CD14-positive monocyte (primary cell): Measurements from ENCODE around the gene STK4. TPM values are rescaled to one million over a fixed set of nuclear protein-coding genes. Genes with fewer than 3 reads are reported as not detected.
A peak's percentile ranks its signal among the peaks of the same experiment; 100 is the strongest.

ENCODE experiments used
- DNase-seq, 3 donors: peaks; one replicate each; pipeline ENCODE4 v3.0.0-alpha.2; 2011 to 2022
- H2AFZ ChIP-seq: 2 replicates; pipeline ENCODE4 v1.6.0; 2012; ENCODE audit warnings: mild to moderate bottlenecking, low read depth, low read length, inconsistent platforms; ENCODE audit not compliant: insufficient read depth, poor library complexity, severe bottlenecking
- H3K27ac ChIP-seq, 2 donors: 1 replicate in 1 of 2; 2 replicates in 1 of 2; pipeline ENCODE4 v1.5.1; 2012 to 2013; ENCODE audit warnings: low read length in 2 of 2, control low read depth in 1 of 2, inconsistent platforms in 1 of 2, low read depth in 1 of 2, mild to moderate bottlenecking in 1 of 2
- H3K27me3 ChIP-seq, 2 donors: one replicate each; pipeline versions ENCODE4 v1.6.0 to v1.6.1; 2011 to 2013; ENCODE audit warnings: low read length in 2 of 2; ENCODE audit not compliant: control insufficient read depth in 2 of 2, insufficient read depth in 2 of 2
- H3K36me3 ChIP-seq, 2 donors: replicated peaks in 1 of 2; 1 replicate in 1 of 2; 2 replicates in 1 of 2; pipeline versions ENCODE4 v1.5.1 to v1.6.1; 2012 to 2013; ENCODE audit warnings: low read length in 2 of 2, control low read depth in 1 of 2, inconsistent platforms in 1 of 2, mild to moderate bottlenecking in 1 of 2; ENCODE audit not compliant: insufficient read depth in 2 of 2, control insufficient read depth in 1 of 2
- H3K4me1 ChIP-seq, 2 donors: 1 replicate in 1 of 2; 2 replicates in 1 of 2; pipeline versions ENCODE4 v1.5.1 to v1.6.1; 2012 to 2013; ENCODE audit warnings: low read length in 2 of 2, control low read depth in 1 of 2, inconsistent platforms in 1 of 2, mild to moderate bottlenecking in 1 of 2, moderate library complexity in 1 of 2; ENCODE audit not compliant: insufficient read depth in 2 of 2, control insufficient read depth in 1 of 2
- H3K4me2 ChIP-seq: replicated peaks from 2 replicates; pipeline ENCODE3; 2012; ENCODE audit warnings: low read length, moderate library complexity, mild to moderate bottlenecking; ENCODE audit not compliant: poor library complexity, severe bottlenecking; ENCODE audit errors: extremely low read depth
- H3K4me3 ChIP-seq, 3 experiments: fragments of 200-600 bp in 1 of 3; sonication (generic) in 1 of 3; replicated peaks in 1 of 3; 1 replicate in 2 of 3; 2 replicates in 1 of 3; pipeline ENCODE4 v1.5.1; 2011 to 2013; ENCODE audit warnings: low read length in 3 of 3, mild to moderate bottlenecking in 3 of 3, control low read depth in 2 of 3, low read depth in 2 of 3, inconsistent platforms in 1 of 3, moderate library complexity in 1 of 3
- H3K79me2 ChIP-seq: 2 replicates; pipeline ENCODE4 v1.6.0; 2012; ENCODE audit warnings: mild to moderate bottlenecking, control low read depth, inconsistent platforms, low read length, moderate library complexity; ENCODE audit not compliant: insufficient read depth
- H3K9ac ChIP-seq: 2 replicates; pipeline ENCODE4 v1.6.0; 2017; ENCODE audit warnings: low read length, mild to moderate bottlenecking; ENCODE audit not compliant: insufficient read depth, poor library complexity, severe bottlenecking
- H3K9me3 ChIP-seq, 2 donors: replicated peaks in 1 of 2; 1 replicate in 1 of 2; 2 replicates in 1 of 2; pipeline versions ENCODE4 v1.5.1 to v1.6.1; 2012 to 2013; ENCODE audit warnings: low read length in 2 of 2, control low read depth in 1 of 2; ENCODE audit not compliant: control insufficient read depth in 1 of 2, insufficient read depth in 1 of 2
- H4K20me1 ChIP-seq: 2 replicates; pipeline ENCODE4 v1.6.0; 2012; ENCODE audit warnings: mild to moderate bottlenecking, low read length, control low read depth, moderate library complexity; ENCODE audit not compliant: insufficient read depth
- H3K27ac Mint-ChIP-seq, 7 donors: one replicate each; pipeline ENCODE4 v1.8.0; 2020; ENCODE audit warnings: mild to moderate bottlenecking in 7 of 7, mixed read lengths in 7 of 7, moderate library complexity in 6 of 7, inconsistent platforms in 2 of 7
- H3K27me3 Mint-ChIP-seq, 3 donors: one replicate each; pipeline ENCODE4 v1.8.0; 2021 to 2022; ENCODE audit warnings: low read depth in 3 of 3, mild to moderate bottlenecking in 3 of 3, mixed read lengths in 3 of 3, moderate library complexity in 3 of 3, inconsistent platforms in 1 of 3
- H3K36me3 Mint-ChIP-seq, 2 donors: one replicate each; pipeline ENCODE4 v1.8.0; 2020; ENCODE audit warnings: mixed read lengths in 2 of 2, inconsistent platforms in 1 of 2, mild to moderate bottlenecking in 1 of 2
- H3K4me1 Mint-ChIP-seq: one replicate; pipeline ENCODE4 v1.8.0; 2020; ENCODE audit warnings: mild to moderate bottlenecking, mixed read lengths
- H3K4me3 Mint-ChIP-seq, 2 donors: one replicate each; pipeline ENCODE4 v1.8.0; 2020; ENCODE audit warnings: mild to moderate bottlenecking in 2 of 2, mixed read lengths in 2 of 2, moderate library complexity in 1 of 2
- H3K9me3 Mint-ChIP-seq, 7 donors: one replicate each; pipeline ENCODE4 v1.8.0; 2020 to 2022; ENCODE audit warnings: mixed read lengths in 7 of 7, mild to moderate bottlenecking in 6 of 7, moderate library complexity in 6 of 7, inconsistent platforms in 2 of 7
- CTCF ChIP-seq: fragments of 200-600 bp; IDR thresholded peaks from one replicate; pipeline ENCODE4 v1.8.0; 2022; ENCODE audit warnings: antibody characterized with exemption, mild to moderate bottlenecking
- WGBS: methylation state at CpG from one replicate; pipeline ENCODE4 v1.1.5; 2013; ENCODE audit warnings: missing lambda C conversion rate; ENCODE audit not compliant: insufficient coverage; 5-methylcytosine and 5-hydroxymethylcytosine counted together
- intact Hi-C, 2 donors: fragments of 100-400 bp; cut with micrococcal nuclease; formaldehyde crosslinking; loops; one replicate each; pipeline versions ENCODE4 v1.15.0 to v1.15.1; 2023
- polyA plus RNA-seq, 3 donors: library from polyadenylated mRNA; depleted of rRNA in 1 of 3; unstranded in 2 of 3; stranded (reverse) in 1 of 3; fragments of 300-500 nt in 2 of 3; fragments of >200 nt in 1 of 3; fragmentation: Illumina TruSeq in 2 of 3; gene quantifications; 1 replicate in 2 of 3; 2 replicates in 1 of 3; pipeline ENCODE4 v1.2.3, GENCODE V29; 2012 to 2021

Gene STK4
- polyA plus RNA-seq, 3 donors = 53.0 to 123 (median 69.9) TPM

DNA sequence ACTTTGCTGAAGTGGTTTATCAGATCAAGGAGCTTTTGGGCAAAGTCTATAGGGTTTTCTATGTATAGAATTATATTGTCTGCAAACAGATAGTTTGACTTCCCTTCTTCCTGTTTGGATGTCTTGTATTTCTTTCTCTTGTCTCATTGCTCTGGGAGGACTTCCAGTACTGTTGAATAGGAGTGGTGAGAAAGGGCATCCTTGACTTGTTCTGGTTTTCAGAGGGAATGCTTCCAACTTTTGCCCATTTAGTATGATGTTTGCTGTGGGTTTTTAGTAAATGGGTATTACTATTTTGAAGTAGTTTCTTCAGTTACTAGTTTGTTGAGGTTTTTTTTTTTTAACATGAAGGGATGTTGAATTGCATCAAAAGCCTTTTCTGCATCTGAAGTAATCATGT is 98.5 kb downstream of the STK4 start:
- no peaks in the 10 kb centered on the region for H3K27me3 ChIP-seq
- no peaks in the 10 kb centered on the region for H3K4me1 ChIP-seq
- peaks cover 45 to 90% of the 10 kb centered on the region in 2 donors for H3K36me3 ChIP-seq
- DNase-seq = no peak
- peaks cover 100% of the 10 kb centered on the region for H4K20me1 ChIP-seq
- Mint-ChIP-seq H3K9me3 (no peaks in the 10 kb centered on the region), H3K27me3 (peaks cover 0 to 1% (median 0%) of the 10 kb centered on the region in 3 donors), H3K36me3 (peaks cover 63 to 85% of the 10 kb centered on the region in 2 donors), H3K4me3 (no peak overlapping the region), H3K4me1 (peaks cover 12% of the 10 kb centered on the region), H3K27ac (peak overlapping the region in 1 of 7 donors; percentile 52)
- H2AFZ ChIP-seq = no peak overlapping the region
- no peaks in the 10 kb centered on the region for H3K9me3 ChIP-seq
- no peak for TF ChIP-seq CTCF
- no peak overlapping the region for H3K4me3 ChIP-seq
- intact Hi-C loops = no loop called here
- H3K9ac ChIP-seq = no peak overlapping the region
- H3K4me2 ChIP-seq = no peak overlapping the region
- H3K79me2 ChIP-seq = peaks cover 74% of the 10 kb centered on the region
- H3K27ac ChIP-seq = no peak overlapping the region

DNA sequence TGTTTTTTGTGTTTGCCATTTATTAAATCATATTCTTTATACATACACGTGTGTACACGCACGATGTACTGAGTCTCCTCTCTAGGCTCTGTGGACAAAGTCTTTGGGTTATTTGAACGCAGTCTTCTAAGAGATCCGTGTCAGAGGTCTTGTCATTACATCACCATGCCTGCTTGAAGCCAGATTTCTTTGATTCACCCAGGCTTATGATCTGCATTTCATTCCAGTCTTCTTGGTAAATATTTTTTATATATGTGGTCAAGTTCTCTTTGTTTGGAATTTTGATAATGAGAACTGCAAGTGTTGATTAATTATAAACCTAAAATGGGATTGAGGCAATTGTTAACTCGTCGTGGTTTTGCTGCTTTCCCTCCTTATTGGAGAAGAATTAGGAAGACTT is 100.1 kb downstream of the STK4 start:
- Histone ChIP-seq H3K4me2 (no peak overlapping the region), H3K27me3 (no peaks in the 10 kb centered on the region), H3K36me3 (peaks cover 51 to 92% of the 10 kb centered on the region in 2 donors), H2AFZ (no peak overlapping the region), H3K79me2 (peaks cover 75% of the 10 kb centered on the region), H3K9me3 (no peaks in the 10 kb centered on the region), H3K4me3 (no peak overlapping the region), H4K20me1 (peaks cover 100% of the 10 kb centered on the region), H3K27ac (no peak overlapping the region), H3K9ac (no peak overlapping the region), H3K4me1 (no peaks in the 10 kb centered on the region)
- no CpG with 5 or more reads among the region's 7 CpGs for WGBS
- DNase-seq = no peak
- no peak for TF ChIP-seq CTCF
- Mint-ChIP-seq H3K4me1 (peaks cover 12% of the 10 kb centered on the region), H3K9me3 (no peaks in the 10 kb centered on the region), H3K27me3 (peaks cover 0 to 1% (median 0%) of the 10 kb centered on the region in 3 donors), H3K36me3 (peaks cover 64 to 83% of the 10 kb centered on the region in 2 donors), H3K27ac (no peak overlapping the region), H3K4me3 (no peak overlapping the region)
- intact Hi-C loops = no loop called here
